ENCODE results near the gene SEMA3A.

DNA sequence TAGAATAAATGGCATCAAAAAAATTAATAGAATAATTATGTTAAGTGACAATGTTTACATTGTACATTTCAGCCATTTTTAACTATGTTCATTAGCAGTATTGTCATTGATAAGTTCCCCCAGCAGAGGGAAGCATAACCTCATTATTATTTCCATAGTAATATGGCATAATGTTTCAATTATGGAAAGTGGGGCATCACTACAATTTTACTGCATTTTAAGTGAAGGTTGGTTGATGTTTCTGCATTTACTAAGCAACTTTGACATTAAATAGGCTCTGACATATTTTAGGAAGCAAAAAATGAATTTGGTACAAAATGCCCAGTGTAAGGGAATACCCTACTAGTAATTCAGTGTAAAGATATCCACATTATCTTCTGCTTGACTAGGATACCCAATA lies 218.3 kb downstream of the SEMA3A start:
- TF ChIP-seq GABPB1 (CRISPR knock-in tag; IDR thresholded peaks at IDR 0.05): no peak
- no peak for TF ChIP-seq NR2C2 (CRISPR knock-in tag; IDR thresholded peaks at IDR 0.05)
- TF ChIP-seq CTCF (IDR thresholded peaks at IDR 0.05): peak; percentile 57
- no peak for TF ChIP-seq ZNF219 (CRISPR knock-in tag; IDR thresholded peaks at IDR 0.05; ENCODE audit: borderline replicate concordance)
- TF ChIP-seq, protein P1, sequence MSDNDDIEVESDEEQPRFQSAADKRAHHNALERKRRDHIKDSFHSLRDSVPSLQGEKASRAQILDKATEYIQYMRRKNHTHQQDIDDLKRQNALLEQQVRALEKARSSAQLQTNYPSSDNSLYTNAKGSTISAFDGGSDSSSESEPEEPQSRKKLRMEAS (CRISPR knock-in tag; IDR thresholded peaks at IDR 0.05): no peak
- TF ChIP-seq, protein P2, sequence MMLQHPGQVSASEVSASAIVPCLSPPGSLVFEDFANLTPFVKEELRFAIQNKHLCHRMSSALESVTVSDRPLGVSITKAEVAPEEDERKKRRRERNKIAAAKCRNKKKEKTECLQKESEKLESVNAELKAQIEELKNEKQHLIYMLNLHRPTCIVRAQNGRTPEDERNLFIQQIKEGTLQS (CRISPR knock-in tag; conservative IDR thresholded peaks at IDR 0.05): no peak
- no peak for TF ChIP-seq ESRRA (CRISPR knock-in tag; IDR thresholded peaks at IDR 0.05; ENCODE audit: borderline replicate concordance)
- TF ChIP-seq ZNF423 (CRISPR knock-in tag; IDR thresholded peaks at IDR 0.05): no peak
- TF ChIP-seq CBFB (CRISPR knock-in tag; IDR thresholded peaks at IDR 0.05; ENCODE audit: low read depth): no peak
- TF ChIP-seq ZNF263 (CRISPR knock-in tag; IDR thresholded peaks at IDR 0.05; ENCODE audit: low read depth): no peak
- no peak for TF ChIP-seq ZBTB21 (CRISPR knock-in tag; IDR thresholded peaks at IDR 0.05; ENCODE audit: borderline replicate concordance)
- no peak for TF ChIP-seq TCF7 (CRISPR knock-in tag; IDR thresholded peaks at IDR 0.05; ENCODE audit: low read depth)
- TF ChIP-seq ZNF532 (CRISPR knock-in tag; IDR thresholded peaks at IDR 0.05; ENCODE audit: borderline replicate concordance): no peak
